ENCODE data around the gene TYK2.

- TF ChIP-seq POLR2A (IDR thresholded peaks at IDR 0.05) (no peak), CTCF (IDR thresholded peaks at IDR 0.05) (no peak)
Observed at GRCh38 chr19:10325732-10326131, 54.6 kb downstream of the TYK2 start.

Measured in body of pancreas (tissue), 4 donors.